Measurements from ENCODE around the gene RNF149.
"Not testable (repeated sequence)": the region's sequence is repeated elsewhere in the genome, so short reads cannot be mapped to it uniquely, and the experiment has no call there.

The RNF149 gene

DNA sequence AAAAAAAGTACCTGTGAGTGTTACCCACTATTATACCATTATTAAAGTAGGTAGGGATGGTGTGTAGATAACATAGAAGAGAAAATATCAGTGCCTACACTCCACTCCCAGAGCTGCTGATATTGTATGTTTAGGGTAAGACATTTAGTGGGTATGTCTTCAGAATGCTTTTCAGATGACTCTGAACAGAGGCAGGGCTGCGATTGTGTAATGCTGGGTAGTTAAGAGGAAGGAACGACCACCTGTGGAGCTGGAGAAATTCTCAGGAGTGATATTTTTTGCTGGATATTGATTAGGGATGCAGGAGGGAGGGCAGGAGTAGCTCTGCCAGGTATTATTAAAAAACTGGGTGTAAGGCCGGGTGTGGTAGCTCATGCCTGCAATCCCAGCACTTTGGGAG lies 53.0 kb downstream of the RNF149 start:
- no peak overlapping the region for H3K4me3 ChIP-seq (ENCODE audit: low read length)

GRCh38 chr2:101253703-101254450 lies 54.6 kb downstream of the RNF149 start:
- Histone ChIP-seq H3K27ac (ENCODE audit: low read depth, low read length) (no peak overlapping the region), H3K4me1 (ENCODE audit: insufficient read depth, low read length) (peaks cover 21% of the 10 kb centered on the region), H3K9me3 (ENCODE audit: insufficient read depth, low read depth, low read length) (no peaks in the 10 kb centered on the region), H3K36me3 (ENCODE audit: insufficient read depth, low read length) (peaks cover 14% of the 10 kb centered on the region), H3K9ac (ENCODE audit: low read depth, low read length) (peak overlapping the region; percentile 87), H3K4me3 (ENCODE audit: low read length) (peak overlapping the region; percentile 99), H3K27me3 (ENCODE audit: insufficient read depth, low read length) (no peaks in the 10 kb centered on the region)
- 49% methylated on average over 17 of the region's 17 CpGs for WGBS

More for the DNA sequence above, 53.0 kb downstream of the RNF149 start:
- Histone ChIP-seq H3K9ac (ENCODE audit: low read depth, low read length) (no peak overlapping the region), H3K27me3 (ENCODE audit: insufficient read depth, low read length) (no peaks in the 10 kb centered on the region), H3K9me3 (ENCODE audit: insufficient read depth, low read depth, low read length) (no peaks in the 10 kb centered on the region), H3K27ac (ENCODE audit: low read depth, low read length) (no peak overlapping the region), H3K36me3 (ENCODE audit: insufficient read depth, low read length) (peaks cover 28% of the 10 kb centered on the region), H3K4me1 (ENCODE audit: insufficient read depth, low read length) (peaks cover 14% of the 10 kb centered on the region)
- WGBS = 90% methylated on average over 3 of the region's 3 CpGs

DNA sequence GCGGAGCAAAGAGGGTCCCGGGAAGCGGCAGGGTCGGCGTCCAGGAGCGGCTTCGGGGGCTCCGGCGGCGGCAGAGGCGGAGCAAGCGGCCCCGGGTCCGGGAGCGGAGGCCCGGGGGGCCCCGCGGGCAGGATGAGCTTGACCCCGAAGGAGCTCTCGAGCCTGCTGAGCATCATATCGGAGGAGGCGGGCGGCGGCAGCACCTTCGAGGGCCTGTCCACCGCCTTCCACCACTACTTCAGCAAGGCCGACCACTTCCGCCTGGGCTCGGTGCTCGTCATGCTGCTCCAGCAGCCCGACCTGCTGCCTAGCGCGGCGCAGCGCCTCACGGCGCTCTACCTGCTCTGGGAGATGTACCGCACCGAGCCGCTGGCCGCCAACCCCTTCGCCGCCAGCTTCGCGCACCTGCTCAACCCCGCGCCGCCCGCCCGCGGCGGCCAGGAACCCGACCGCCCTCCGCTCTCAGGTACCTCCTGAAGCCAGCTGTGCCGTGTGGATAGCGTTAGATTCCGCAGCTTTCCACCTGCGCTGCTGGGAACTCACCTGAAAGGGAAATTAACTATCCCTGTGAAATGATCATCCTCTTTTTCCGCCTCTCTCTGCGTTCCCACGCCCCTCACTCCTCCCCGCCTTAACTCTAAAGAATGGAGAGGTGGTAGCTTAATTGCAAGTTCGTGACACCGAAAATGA lies 55.3 kb downstream of the RNF149 start:
- H3K9ac ChIP-seq (ENCODE audit: low read depth, low read length) = peak overlapping the region; percentile 87
- under 1% methylated on average over 64 of the region's 65 CpGs for WGBS
- H3K36me3 ChIP-seq (ENCODE audit: insufficient read depth, low read length) = peaks cover 7% of the 10 kb centered on the region
- no peaks in the 10 kb centered on the region for H3K27me3 ChIP-seq (ENCODE audit: insufficient read depth, low read length)
- H3K27ac ChIP-seq (ENCODE audit: low read depth, low read length) = peak overlapping the region; percentile 89
- peak overlapping the region; percentile 99 for H3K4me3 ChIP-seq (ENCODE audit: low read length)
- H3K9me3 ChIP-seq (ENCODE audit: insufficient read depth, low read depth, low read length) = no peaks in the 10 kb centered on the region
- peaks cover 21% of the 10 kb centered on the region for H3K4me1 ChIP-seq (ENCODE audit: insufficient read depth, low read length)

GRCh38 chr2:101252408-101253012 lies 56.0 kb downstream of the RNF149 start, which contains the start of gene CNOT11:
TSS of gene CNOT11 (plus strand) at chr2:101252886. CDS start at chr2:101252965, 79 bp downstream.
- Histone ChIP-seq H3K4me3 (ENCODE audit: low read length) (peak within 1 kb of the TSS; percentile 99), H3K9ac (ENCODE audit: low read depth, low read length) (peak within 1 kb of the TSS; percentile 87), H3K9me3 (ENCODE audit: insufficient read depth, low read depth, low read length) (no peaks in the 10 kb centered on the region), H3K36me3 (ENCODE audit: insufficient read depth, low read length) (peaks cover 4% of the 10 kb centered on the region), H3K27ac (ENCODE audit: low read depth, low read length) (peak within 1 kb of the TSS; percentile 89), H3K27me3 (ENCODE audit: insufficient read depth, low read length) (no peaks in the 10 kb centered on the region), H3K4me1 (ENCODE audit: insufficient read depth, low read length) (peaks cover 21% of the 10 kb centered on the region)
- under 1% methylated on average over 58 of the region's 63 CpGs for WGBS

GRCh38 chr2:101251844-101252407 lies 56.6 kb downstream of the RNF149 start:
- 7% methylated on average over 16 of the region's 16 CpGs for WGBS
- Histone ChIP-seq H3K27me3 (ENCODE audit: insufficient read depth, low read length) (no peaks in the 10 kb centered on the region), H3K4me3 (ENCODE audit: low read length) (peak overlapping the region; percentile 85), H3K36me3 (ENCODE audit: insufficient read depth, low read length) (no peaks in the 10 kb centered on the region), H3K27ac (ENCODE audit: low read depth, low read length) (peak overlapping the region; percentile 87), H3K9me3 (ENCODE audit: insufficient read depth, low read depth, low read length) (no peaks in the 10 kb centered on the region), H3K9ac (ENCODE audit: low read depth, low read length) (peak overlapping the region; percentile 83), H3K4me1 (ENCODE audit: insufficient read depth, low read length) (peaks cover 21% of the 10 kb centered on the region)

DNA sequence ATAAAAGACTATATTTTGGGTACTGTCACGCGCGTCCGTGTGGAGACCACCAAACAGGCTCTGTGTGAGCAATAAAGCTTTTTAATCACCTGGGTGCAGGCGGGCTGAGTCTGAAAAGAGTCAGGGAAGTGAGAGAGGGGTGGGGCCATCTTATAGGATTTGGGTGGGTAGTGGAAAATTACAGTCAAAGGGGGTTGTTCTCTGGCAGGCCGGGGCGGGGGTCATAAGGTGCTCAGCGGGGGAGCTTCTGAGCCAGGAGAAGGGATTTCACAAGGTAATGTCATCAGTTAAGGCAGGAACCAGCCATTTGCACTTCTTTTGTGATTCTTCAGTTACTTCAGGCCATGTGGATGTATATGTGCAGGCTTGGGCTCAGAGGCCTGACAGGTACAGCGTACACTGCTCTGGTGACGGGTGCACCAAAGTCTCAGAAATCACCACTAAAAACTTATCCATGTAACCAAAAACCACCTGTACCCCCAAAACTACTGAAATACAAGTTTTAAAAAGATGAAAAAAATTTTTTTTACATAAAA lies 57.2 kb downstream of the RNF149 start:
- not testable (repeated sequence) for H3K27me3 ChIP-seq (ENCODE audit: insufficient read depth, low read length); H3K36me3 ChIP-seq (ENCODE audit: insufficient read depth, low read length); H3K9me3 ChIP-seq (ENCODE audit: insufficient read depth, low read depth, low read length)
- WGBS = 13% methylated on average over 10 of the region's 10 CpGs
- Histone ChIP-seq H3K9ac (ENCODE audit: low read depth, low read length) (peak overlapping the region; percentile 83; the same call in 1 of the 2 replicates), H3K27ac (ENCODE audit: low read depth, low read length) (peak overlapping the region; percentile 87; the same call in 1 of the 2 replicates), H3K4me3 (ENCODE audit: low read length) (peak overlapping the region; percentile 85), H3K4me1 (ENCODE audit: insufficient read depth, low read length) (peaks cover 21% of the 10 kb centered on the region)

- H3K27ac ChIP-seq (ENCODE audit: low read depth, low read length) = no peak overlapping the region; the same call in 1 of the 2 replicates
Observed at GRCh38 chr2:101249826-101250225, 58.7 kb downstream of the RNF149 start.

GRCh38 chr2:101248756-101249155 lies 59.7 kb downstream of the RNF149 start:
- H3K27me3 ChIP-seq (ENCODE audit: insufficient read depth, low read length); H3K9ac ChIP-seq (ENCODE audit: low read depth, low read length); H3K36me3 ChIP-seq (ENCODE audit: insufficient read depth, low read length); H3K9me3 ChIP-seq (ENCODE audit: insufficient read depth, low read depth, low read length); H3K4me3 ChIP-seq (ENCODE audit: low read length); H3K27ac ChIP-seq (ENCODE audit: low read depth, low read length): not testable (repeated sequence)
- 95% methylated on average over 5 of the region's 5 CpGs for WGBS
- H3K4me1 ChIP-seq (ENCODE audit: insufficient read depth, low read length) = peaks cover 13% of the 10 kb centered on the region

More at GRCh38 chr2:101249826-101250225, 58.7 kb downstream of the RNF149 start:
- no peaks in the 10 kb centered on the region for H3K9me3 ChIP-seq (ENCODE audit: insufficient read depth, low read depth, low read length)
- no peaks in the 10 kb centered on the region for H3K27me3 ChIP-seq (ENCODE audit: insufficient read depth, low read length)
- H3K4me1 ChIP-seq (ENCODE audit: insufficient read depth, low read length) = peaks cover 21% of the 10 kb centered on the region
- no peak overlapping the region for H3K4me3 ChIP-seq (ENCODE audit: low read length)
- H3K9ac ChIP-seq (ENCODE audit: low read depth, low read length) = no peak overlapping the region
- 50% methylated on average over 5 of the region's 5 CpGs for WGBS
- H3K36me3 ChIP-seq (ENCODE audit: insufficient read depth, low read length) = no peaks in the 10 kb centered on the region

DNA sequence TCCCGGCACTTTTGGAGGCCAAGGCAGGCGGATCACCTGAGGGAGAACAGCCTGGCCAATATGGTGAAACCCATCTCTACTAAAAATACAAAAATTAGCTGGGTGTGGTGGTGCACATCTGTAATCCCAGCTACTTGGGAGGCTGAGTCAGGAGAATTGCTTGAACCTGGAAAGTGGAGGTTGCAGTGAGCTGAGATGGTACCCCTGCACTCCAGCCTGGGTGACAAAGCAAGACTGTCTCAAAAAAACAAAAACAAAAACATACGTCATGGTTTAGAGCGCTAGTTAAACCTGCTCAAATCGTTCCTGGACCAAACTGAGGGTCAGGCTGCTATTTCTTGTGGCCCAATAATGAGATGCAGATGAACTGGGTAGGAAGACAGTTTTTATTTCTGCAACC lies 63.0 kb downstream of the RNF149 start:
- not testable (repeated sequence) for H3K4me1 ChIP-seq (ENCODE audit: insufficient read depth, low read length); H3K36me3 ChIP-seq (ENCODE audit: insufficient read depth, low read length); H3K27ac ChIP-seq (ENCODE audit: low read depth, low read length); H3K9me3 ChIP-seq (ENCODE audit: insufficient read depth, low read depth, low read length); H3K27me3 ChIP-seq (ENCODE audit: insufficient read depth, low read length); H3K9ac ChIP-seq (ENCODE audit: low read depth, low read length); H3K4me3 ChIP-seq (ENCODE audit: low read length)
- WGBS = 97% methylated on average over 5 of the region's 5 CpGs

DNA sequence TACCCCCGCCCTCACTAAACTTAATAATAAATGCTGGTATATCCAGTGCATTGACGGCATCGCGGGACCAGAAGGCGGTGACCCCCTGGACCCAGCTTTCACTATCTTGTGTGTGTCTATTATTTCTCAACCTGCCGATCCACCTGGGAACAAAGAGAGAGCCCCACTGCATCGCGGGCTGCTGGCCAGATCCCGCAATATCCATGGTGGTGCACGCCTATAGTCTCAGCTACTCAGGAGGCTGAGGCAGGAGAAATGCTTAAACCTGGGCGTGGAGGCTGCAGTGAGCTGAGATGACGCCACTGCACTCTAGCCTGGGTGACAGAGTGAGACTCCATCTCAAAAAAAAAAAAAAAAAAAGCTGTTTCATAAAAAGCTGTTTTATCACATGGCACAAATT lies 63.6 kb downstream of the RNF149 start:
- not testable (repeated sequence) for H3K9me3 ChIP-seq (ENCODE audit: insufficient read depth, low read depth, low read length); H3K4me1 ChIP-seq (ENCODE audit: insufficient read depth, low read length); H3K4me3 ChIP-seq (ENCODE audit: low read length); H3K9ac ChIP-seq (ENCODE audit: low read depth, low read length); H3K27ac ChIP-seq (ENCODE audit: low read depth, low read length); H3K36me3 ChIP-seq (ENCODE audit: insufficient read depth, low read length); H3K27me3 ChIP-seq (ENCODE audit: insufficient read depth, low read length)
- WGBS = 96% methylated on average over 12 of the region's 12 CpGs

GRCh38 chr2:101244373-101244772 lies 64.1 kb downstream of the RNF149 start:
- not testable (repeated sequence) for H3K36me3 ChIP-seq (ENCODE audit: insufficient read depth, low read length); H3K4me3 ChIP-seq (ENCODE audit: low read length); H3K27ac ChIP-seq (ENCODE audit: low read depth, low read length); H3K27me3 ChIP-seq (ENCODE audit: insufficient read depth, low read length); H3K9me3 ChIP-seq (ENCODE audit: insufficient read depth, low read depth, low read length); H3K4me1 ChIP-seq (ENCODE audit: insufficient read depth, low read length); H3K9ac ChIP-seq (ENCODE audit: low read depth, low read length)
- WGBS = 94% methylated on average over 4 of the region's 4 CpGs

Measured in HUES64 (cell line).